HG03565 (cell line): ENCODE results near the gene KRT8.

Experiments used
- ATAC-seq: cut with Tn5 transposase; IDR thresholded peaks from one replicate; pipeline ENCODE4 v1.9.1; 2021; ENCODE audit warnings: mild to moderate bottlenecking, moderate library complexity; ENCODE audit not compliant: unreplicated experiment

Gene KRT8

GRCh38 chr12:52849511-52849910 lies 55.4 kb downstream of the KRT8 start:
- ATAC-seq: no peak

- no peak for ATAC-seq
Measured at GRCh38 chr12:52848661-52849255, 56.1 kb downstream of the KRT8 start, which contains the start of gene KRT78. KRT78 (minus strand) TSS chr12:52848994; CDS start chr12:52848930, 64 bp downstream.

GRCh38 chr12:52847335-52848102 lies 57.4 kb downstream of the KRT8 start:
- no peak for ATAC-seq
